ENCODE results near the gene SZT2. TPM values are rescaled to one million over a fixed set of nuclear protein-coding genes. Genes with fewer than 3 reads are reported as not detected.
A peak's percentile ranks its signal among the peaks of the same experiment; 100 is the strongest.

The SZT2 gene
- total RNA-seq, 1 donor from 2014 or later = 39.4 TPM

DNA sequence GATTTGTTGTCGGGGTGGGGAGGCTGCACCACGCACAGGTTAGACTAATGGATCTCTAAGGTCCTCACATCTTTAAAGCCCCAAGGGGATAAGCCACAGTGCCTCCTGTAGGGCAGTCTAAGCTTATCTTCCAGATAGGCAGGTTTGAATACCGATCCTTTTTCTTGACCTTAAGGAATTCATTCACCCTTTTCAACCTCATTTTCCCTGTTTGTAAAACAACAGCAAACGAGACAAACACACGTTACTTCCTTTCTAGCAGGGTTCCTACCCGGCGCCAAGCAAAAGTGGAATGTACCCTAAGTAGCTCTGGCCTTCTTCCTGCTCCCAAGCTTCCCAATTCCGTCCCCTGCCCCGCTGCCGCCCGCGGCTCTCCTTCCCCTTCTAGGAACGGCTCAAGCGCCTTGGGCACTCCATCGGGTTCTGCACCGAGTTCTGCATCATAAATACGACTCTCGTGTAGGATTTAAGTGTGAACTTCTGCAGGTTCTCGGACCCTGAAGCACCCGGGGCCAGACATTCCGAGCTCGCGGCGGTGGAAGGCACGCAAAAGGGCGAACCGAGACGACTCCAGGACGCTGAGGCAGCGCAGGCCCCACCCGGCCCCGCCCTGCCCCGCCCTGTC lies 31.5 kb upstream of the SZT2 start:
- TF ChIP-seq, protein P1, sequence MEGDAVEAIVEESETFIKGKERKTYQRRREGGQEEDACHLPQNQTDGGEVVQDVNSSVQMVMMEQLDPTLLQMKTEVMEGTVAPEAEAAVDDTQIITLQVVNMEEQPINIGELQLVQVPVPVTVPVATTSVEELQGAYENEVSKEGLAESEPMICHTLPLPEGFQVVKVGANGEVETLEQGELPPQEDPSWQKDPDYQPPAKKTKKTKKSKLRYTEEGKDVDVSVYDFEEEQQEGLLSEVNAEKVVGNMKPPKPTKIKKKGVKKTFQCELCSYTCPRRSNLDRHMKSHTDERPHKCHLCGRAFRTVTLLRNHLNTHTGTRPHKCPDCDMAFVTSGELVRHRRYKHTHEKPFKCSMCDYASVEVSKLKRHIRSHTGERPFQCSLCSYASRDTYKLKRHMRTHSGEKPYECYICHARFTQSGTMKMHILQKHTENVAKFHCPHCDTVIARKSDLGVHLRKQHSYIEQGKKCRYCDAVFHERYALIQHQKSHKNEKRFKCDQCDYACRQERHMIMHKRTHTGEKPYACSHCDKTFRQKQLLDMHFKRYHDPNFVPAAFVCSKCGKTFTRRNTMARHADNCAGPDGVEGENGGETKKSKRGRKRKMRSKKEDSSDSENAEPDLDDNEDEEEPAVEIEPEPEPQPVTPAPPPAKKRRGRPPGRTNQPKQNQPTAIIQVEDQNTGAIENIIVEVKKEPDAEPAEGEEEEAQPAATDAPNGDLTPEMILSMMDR (conservative IDR thresholded peaks at IDR 0.05) = peak; percentile 62
- Mint-ChIP-seq H3K9me3 (peaks cover 3% of the 10 kb centered on the region), H3K4me1 (peaks cover 53% of the 10 kb centered on the region), H3K27ac (ENCODE audit: unreplicated experiment) (peak overlapping the region; percentile 93), H3K36me3 (ENCODE audit: low read depth) (peaks cover 23% of the 10 kb centered on the region), H3K4me3 (peak overlapping the region; percentile 98), H3K27me3 (ENCODE audit: low read depth) (no peaks in the 10 kb centered on the region)
- no peak for DNase-seq (ENCODE audit: low read depth, low spot score)

DNA sequence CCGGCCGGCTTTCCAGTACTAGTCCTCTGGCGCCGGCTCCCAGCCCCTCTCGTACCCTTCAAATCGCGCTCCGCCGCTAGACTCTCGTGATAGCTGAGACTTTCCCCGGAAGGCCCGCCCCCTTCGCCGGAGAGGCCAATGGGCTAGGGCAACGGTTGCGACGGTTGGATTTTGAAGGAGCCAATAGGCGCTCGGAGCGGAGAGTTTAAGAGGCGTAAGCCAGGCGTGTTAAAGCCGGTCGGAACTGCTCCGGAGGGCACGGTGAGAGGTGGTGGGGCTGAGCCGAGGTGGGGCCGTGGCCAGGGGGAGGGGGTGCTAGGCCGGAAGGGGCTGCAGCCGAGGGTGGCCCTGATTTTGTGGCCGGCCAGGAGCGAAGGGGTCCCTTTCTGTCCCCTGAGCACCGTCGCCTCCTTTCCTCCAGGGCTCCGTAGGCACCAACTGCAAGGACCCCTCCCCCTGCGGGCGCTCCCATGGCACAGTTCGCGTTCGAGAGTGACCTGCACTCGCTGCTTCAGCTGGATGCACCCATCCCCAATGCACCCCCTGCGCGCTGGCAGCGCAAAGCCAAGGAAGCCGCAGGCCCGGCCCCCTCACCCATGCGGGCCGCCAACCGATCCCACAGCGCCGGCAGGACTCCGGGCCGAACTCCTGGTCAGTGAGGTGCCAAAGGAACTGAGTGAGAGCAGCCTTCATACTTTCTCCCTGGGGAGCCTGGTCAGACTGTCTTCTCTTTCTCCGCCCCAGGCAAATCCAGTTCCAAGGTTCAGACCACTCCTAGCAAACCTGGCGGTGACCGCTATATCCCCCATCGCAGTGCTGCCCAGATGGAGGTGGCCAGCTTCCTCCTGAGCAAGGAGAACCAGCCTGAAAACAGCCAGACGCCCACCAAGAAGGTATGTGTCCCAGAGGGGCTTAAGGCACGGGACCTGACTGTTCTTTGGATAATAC lies 30.7 kb upstream of the SZT2 start, which contains the start of gene CDC20:
TSS of gene CDC20 (plus strand) at position 236 of the 948 bp plus-strand sequence. CDS start at position 471, 235 bp downstream.
- peaks cover 3% of the 10 kb centered on the region for H3K9me3 Mint-ChIP-seq
- peaks cover 59% of the 10 kb centered on the region for H3K4me1 Mint-ChIP-seq
- H3K4me3 Mint-ChIP-seq = peak within 1 kb of the TSS; percentile 98
- peaks cover 26% of the 10 kb centered on the region for H3K36me3 Mint-ChIP-seq (ENCODE audit: low read depth)
- TF ChIP-seq, protein P1 (conservative IDR thresholded peaks at IDR 0.05) = no peak
- H3K27ac Mint-ChIP-seq (ENCODE audit: unreplicated experiment) = peak within 1 kb of the TSS; percentile 93
- DNase-seq (ENCODE audit: low read depth, low spot score) = peak; percentile 98
- no peaks in the 10 kb centered on the region for H3K27me3 Mint-ChIP-seq (ENCODE audit: low read depth)

DNA sequence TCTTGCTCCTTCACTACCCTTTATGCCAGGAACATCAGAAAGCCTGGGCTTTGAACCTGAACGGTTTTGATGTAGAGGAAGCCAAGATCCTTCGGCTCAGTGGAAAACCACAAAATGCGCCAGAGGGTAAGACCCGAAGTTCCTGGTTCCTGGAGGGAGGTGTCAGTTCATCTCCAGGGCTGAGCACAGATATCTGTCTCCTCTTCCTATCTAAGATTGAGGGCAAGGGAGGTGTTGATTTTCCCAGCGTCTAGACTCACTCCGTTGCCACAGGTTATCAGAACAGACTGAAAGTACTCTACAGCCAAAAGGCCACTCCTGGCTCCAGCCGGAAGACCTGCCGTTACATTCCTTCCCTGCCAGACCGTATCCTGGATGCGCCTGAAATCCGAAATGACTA lies 30.0 kb upstream of the SZT2 start:
- no peaks in the 10 kb centered on the region for H3K27me3 Mint-ChIP-seq (ENCODE audit: low read depth)
- no peak for DNase-seq (ENCODE audit: low read depth, low spot score)
- peaks cover 3% of the 10 kb centered on the region for H3K9me3 Mint-ChIP-seq
- H3K27ac Mint-ChIP-seq (ENCODE audit: unreplicated experiment) = peak overlapping the region; percentile 24
- peak overlapping the region; percentile 98 for H3K4me3 Mint-ChIP-seq
- H3K36me3 Mint-ChIP-seq (ENCODE audit: low read depth) = peaks cover 30% of the 10 kb centered on the region
- TF ChIP-seq, protein P1 (conservative IDR thresholded peaks at IDR 0.05) = no peak
- H3K4me1 Mint-ChIP-seq = peaks cover 60% of the 10 kb centered on the region

DNA sequence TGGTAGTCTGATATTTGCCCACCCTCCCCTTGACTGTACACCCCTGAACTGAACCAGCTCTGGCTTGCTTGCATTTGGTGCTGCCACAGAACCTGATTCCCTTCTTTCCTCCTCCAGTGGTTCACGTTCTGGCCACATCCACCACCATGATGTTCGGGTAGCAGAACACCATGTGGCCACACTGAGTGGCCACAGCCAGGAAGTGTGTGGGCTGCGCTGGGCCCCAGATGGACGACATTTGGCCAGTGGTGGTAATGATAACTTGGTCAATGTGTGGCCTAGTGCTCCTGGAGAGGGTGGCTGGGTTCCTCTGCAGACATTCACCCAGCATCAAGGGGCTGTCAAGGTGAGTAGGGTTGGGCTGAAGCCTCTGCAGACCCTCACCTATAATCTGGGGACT lies 29.1 kb upstream of the SZT2 start:
- Mint-ChIP-seq H3K27me3 (ENCODE audit: low read depth) (no peaks in the 10 kb centered on the region), H3K36me3 (ENCODE audit: low read depth) (peaks cover 36% of the 10 kb centered on the region), H3K27ac (ENCODE audit: unreplicated experiment) (no peak overlapping the region), H3K4me1 (peaks cover 67% of the 10 kb centered on the region), H3K4me3 (peak overlapping the region; percentile 98), H3K9me3 (peaks cover 3% of the 10 kb centered on the region)
- TF ChIP-seq, protein P1 (conservative IDR thresholded peaks at IDR 0.05) = no peak
- no peak for DNase-seq (ENCODE audit: low read depth, low spot score)

DNA sequence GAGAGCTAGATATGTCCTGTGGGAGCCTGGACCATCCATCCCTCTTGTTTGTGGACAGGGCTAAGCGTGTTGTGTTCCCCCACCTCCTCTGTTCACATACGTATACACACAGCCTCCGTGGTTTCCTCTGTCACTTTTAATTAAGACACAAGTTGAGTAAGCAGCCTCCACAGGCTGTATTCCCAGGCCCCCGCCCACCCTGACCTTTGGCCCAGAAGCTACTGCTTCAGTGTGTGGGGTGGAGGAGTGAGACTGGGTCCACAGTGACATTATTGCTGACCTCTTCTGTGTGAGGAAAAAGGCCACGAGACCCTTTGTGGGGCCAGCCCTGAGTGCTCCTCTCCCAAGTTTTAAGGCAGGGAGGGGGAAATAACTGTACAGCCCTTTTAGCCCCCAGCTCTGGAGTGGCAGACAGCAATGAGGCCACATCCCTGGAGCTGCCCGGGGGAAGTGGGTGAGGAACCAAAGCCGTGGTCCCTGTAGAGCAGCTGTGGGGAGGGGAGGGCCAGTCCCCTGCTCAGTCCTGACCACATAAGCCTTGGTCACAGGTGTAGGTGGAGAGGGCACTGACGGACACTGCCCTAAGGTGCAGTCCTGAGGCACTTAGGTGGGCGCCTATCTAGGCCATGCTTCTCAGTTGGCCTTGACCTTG lies 26.3 kb upstream of the SZT2 start:
- Mint-ChIP-seq H3K27ac (ENCODE audit: unreplicated experiment) (no peak overlapping the region), H3K9me3 (no peaks in the 10 kb centered on the region), H3K27me3 (ENCODE audit: low read depth) (no peaks in the 10 kb centered on the region), H3K4me1 (peaks cover 64% of the 10 kb centered on the region), H3K36me3 (ENCODE audit: low read depth) (peaks cover 36% of the 10 kb centered on the region), H3K4me3 (peak overlapping the region; percentile 82)
- no peak for DNase-seq (ENCODE audit: low read depth, low spot score)
- TF ChIP-seq, protein P1 (conservative IDR thresholded peaks at IDR 0.05) = no peak
